MM.1S (cell line): ENCODE results near the gene FSIP1.

Experiments
- CTCF ChIP-seq: fragments of 300-600 bp; sonication (generic); IDR thresholded peaks from 2 replicates; pipeline ENCODE4 v1.5.1; 2016; ENCODE audit warnings: antibody characterized with exemption, low read length, mixed read lengths
- EZH2 ChIP-seq: fragments of 300-600 bp; sonication (generic); optimal IDR thresholded peaks from 2 replicates; pipeline ENCODE3; 2017; ENCODE audit warnings: low read depth, mild to moderate bottlenecking, antibody characterized with exemption, low read length, mixed read lengths

- TF ChIP-seq EZH2 (no peak), CTCF (no peak)
Measured at GRCh38 chr15:39828374-39828931, 45.8 kb upstream of the FSIP1 start.
